CD4-positive, alpha-beta T cell treated with Interleukin-4 for 1 hour (primary cell): ENCODE data around the gene PSMC5.
A peak's percentile ranks its signal among the peaks of the same experiment; 100 is the strongest.
"Not testable (repeated sequence)": the region's sequence is repeated elsewhere in the genome, so short reads cannot be mapped to it uniquely, and the experiment has no call there.

Source experiments
- DNase-seq, 2 donors: peaks; one replicate each; pipeline ENCODE4 v3.0.0-alpha.2; 2020 to 2022

Gene PSMC5

DNA sequence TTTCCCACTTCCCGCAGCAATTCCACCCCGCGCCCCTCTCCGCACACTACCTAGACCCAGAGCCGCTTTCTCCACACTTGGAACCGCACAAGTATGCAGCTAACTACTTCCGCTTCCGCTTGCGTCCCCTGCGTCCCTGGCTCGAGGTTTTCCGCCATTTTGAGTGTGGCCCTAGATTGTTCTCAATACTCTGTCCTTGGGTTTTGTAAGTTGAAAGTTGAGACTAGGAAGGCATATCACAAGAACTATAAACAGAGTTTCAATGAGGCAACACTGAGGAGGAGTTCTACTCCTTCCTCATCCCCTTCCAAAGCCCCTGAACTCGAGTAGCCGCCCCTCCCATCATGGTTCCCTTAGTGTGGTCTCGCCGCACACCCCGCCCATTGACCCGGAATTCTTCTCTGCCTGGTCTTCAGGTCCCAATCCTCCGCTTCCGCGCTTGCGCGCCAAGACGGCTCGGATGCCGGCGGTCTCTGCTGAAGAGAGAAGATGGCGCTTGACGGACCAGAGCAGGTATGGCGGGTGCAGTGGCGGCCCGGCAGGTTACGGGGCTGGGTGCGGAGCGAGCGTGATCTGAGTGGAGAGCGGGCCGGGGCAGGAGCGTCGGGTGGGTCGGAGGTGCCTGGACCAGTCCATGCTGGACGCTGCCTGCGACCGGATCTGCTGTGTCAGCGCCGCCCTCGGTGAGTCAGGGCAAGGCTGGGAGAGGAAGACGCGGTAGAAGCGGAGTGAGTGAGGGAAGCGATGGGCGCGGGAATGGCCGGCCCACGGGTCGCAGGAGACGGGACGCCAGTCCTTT lies at the start of gene PSMC5, which contains the start of gene FTSJ3:
TSS of gene PSMC5 (plus strand) at position 430 of the 799 bp plus-strand sequence. CDS start at position 490, 60 bp downstream.
TSS of gene FTSJ3 (minus strand) at position 662 of the 799 bp plus-strand sequence. CDS start 761 bp downstream, outside the sequence.
- DNase-seq, result peak; percentile 96

DNA sequence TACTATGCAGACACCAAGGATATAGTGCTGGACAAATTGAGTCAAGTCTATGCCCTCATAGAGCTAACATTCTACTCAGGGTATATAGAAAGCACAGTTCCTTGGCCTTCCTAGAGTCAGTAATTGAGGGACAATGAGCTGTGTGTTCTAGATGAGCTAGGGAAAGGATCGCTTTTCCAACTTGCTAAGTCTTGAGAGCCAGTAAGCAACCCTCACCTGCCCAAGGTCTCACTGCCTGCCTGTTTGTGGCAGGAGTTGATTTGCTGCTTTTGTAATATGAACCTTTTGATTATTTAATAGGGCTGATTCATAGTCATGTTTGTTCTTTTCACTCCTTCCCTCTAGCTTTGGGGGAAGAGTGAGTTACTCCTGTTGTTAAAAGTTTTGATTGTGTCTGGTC lies 46.7 kb upstream of the PSMC5 start:
- no peak for DNase-seq

DNA sequence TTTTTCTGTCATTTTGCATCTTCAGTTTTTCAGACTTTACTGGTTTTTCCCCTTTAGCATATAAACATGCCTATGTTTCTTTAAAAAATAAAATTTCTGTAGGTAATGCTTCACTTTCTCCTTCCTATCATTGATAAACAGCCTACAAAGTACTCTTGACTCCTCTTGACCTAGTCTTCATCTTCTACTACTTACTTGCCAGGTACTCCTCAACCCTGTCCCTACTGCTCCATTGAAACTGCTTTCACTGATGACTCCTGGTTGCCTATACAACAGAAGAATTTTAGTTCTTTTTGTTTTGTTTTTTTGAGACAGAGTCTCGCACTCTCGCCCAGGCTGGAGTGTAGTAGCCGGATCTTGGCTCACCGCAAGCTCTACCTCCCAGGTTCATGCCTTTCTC lies 46.3 kb upstream of the PSMC5 start:
- DNase-seq, result no peak

DNA sequence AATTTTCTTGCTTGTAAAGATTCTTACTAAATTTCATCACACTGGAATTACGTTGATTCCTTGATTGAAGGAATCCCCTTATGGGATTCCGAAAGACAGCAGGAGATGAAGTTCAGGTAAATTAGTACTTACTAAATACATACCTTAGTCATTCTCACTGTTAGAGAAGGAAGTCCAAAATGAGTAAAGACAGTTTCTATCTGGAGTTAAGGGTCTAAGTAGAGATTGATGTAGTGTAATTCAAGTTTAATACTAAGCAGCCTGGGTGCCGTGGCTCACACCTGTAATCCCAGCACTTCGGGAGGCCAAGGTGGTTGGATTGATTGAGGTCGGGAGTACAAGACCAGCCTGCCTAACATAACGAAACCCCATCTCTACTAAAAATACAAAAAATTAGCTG lies 43.7 kb upstream of the PSMC5 start:
- no peak for DNase-seq

DNA sequence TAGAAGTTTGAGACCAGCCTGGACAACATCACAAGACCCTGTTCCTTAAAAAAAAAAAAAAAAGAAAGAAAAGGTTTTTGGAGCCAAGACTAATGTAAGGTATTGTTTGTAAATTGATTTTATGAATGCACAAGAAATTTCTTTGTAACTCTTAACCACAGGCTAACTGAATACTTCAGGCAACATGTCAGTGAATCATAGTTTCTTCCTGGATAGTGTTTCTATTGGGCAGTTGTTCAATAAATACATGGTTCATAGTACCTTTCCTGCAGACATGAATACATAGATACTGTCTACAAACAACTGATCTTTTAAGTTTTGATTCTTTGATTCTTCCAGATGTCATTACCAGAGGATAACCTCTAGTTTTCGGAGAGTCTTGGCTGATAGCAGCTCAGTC lies 41.7 kb upstream of the PSMC5 start:
- DNase-seq, result no peak

DNA sequence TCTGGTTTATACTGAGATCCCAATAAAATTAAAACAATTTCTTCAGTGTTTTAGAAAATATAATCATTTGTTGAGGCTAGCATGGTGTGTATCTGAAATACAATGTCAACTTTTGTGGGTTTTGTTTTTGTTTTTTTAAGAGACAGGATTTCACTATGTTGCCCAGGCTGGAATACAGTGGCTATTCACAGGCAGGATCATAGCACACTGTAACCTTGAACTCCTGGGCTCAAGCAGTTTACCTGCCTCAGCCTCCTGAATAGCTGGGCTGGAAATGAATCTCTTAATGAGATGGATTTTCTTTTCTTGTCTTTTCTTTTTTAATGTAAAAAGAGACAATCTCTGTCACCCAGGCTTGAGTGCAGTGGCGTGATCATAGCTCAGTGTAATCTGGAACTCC lies 41.1 kb upstream of the PSMC5 start:
- no peak for DNase-seq

DNA sequence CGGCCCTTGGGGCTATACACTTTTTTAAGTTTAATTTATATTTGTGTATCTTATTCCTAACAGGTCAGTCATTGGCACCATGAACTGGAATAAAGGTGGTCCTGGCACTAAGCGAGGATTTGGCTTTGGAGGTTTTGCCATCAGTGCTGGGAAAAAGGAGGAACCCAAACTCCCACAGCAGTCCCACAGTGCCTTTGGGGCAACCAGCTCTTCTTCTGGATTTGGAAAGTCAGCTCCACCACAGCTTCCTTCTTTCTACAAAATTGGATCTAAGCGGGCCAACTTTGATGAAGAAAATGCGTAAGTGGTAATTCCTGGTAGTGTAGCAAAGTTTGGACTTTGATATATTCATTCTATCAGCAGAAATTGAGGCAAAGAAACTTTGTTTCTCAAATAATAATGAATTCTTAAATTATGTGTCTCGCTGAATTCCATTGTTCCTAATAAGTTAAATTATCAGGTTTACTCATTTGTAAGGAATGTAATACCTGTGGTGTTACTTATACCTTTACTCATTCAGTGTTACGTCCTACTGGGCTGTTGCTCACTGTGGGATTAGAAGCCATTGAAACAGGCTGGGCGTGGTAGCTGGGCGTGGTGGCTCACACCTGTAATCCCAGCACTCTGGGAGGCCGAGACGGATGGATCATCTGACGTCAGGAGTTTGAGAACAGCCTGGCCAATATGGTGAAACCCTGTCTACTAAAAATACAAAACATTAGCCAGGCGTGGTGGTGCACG lies 40.1 kb upstream of the PSMC5 start:
- DNase-seq, result no peak

DNA sequence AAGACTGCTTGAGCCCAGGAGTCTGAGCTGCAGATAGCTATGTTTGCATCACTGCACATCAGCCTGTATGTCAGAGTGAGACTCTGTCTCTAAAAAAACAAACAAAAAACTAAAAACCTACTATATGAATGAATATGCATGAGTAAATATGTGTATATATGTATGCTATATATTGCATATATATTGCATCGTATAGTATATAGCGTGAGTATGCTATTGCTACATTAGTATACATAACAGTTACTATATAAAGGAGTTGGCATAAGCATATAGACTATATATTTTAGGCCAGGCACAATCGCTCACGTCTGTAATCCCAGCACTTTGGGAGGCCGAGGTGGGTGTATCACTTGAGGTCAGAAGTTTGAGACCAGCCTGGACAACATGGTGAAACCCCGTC lies 37.2 kb upstream of the PSMC5 start:
- DNase-seq, result no peak

DNA sequence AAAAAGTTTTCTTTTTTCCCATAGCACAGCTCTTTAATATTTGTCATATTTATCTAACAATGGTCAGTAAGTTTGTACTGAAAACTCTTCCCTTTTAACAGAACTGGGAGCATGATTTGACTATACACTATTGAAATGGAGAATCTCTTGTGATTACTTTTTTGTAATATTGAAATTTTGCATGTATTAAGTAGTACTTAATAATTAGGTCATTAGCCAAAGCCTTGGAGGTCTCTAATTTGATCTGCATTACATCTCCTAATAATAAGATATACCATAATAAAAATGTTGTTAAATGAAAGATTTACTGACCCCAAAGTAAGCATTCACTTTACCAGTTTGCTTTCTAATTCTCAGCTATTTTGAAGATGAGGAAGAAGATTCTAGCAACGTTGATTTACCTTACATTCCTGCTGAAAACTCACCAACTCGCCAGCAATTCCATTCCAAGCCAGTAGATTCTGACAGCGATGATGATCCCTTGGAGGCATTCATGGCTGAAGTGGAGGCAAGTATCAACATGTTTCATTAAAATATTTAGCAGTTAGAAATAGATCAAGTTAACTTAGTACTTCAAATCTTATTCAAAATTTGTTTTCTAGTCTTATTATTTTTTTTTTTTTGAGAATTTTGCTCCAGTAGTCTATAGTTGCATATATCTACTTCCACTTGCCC lies 35.0 kb upstream of the PSMC5 start:
- no peak for DNase-seq

DNA sequence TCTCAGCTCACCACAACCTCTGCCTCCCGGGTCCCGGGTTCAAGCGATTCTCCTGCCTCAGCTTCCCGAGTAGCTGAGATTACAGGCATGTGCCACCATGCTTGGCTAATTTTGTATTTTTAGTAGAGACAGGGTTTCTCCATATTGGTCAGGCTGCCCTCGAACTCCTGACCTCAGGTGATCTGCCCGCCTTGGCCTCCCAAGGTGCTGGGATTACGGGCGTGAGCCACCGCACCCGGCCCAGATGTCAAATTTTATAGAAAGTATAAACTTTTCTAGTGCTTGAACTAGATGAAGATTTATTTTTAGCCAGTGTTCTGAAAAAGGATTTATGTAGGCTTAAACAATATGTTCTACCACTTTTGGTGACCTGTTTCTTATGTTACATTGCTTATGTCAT lies 30.9 kb upstream of the PSMC5 start:
- not testable (repeated sequence) for DNase-seq

DNA sequence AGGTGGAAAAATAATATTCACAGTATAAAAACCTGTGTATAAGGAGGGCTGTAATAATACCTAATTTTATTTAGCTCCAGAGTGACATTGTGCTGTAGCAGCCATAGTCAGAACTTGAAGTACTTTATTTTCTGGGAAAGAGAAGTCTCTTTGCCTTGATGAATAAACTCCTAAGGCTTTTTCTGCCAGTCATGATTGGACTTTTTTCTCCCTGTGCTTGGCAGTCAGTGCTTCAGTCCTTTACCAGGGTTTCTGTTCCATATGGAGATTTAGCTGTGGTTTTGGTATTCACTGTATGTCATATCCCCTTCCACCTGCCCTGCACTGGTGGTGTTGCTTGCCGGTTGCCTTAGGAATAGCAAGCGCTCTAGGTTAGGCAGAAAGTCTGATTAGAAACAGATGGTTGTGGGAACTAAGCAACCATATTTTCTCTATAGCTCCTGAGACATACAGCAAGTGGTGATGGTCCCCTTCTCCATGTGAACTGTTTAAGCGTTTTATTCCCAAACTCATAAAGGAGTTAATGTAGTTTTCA lies 28.6 kb upstream of the PSMC5 start:
- no peak for DNase-seq

DNA sequence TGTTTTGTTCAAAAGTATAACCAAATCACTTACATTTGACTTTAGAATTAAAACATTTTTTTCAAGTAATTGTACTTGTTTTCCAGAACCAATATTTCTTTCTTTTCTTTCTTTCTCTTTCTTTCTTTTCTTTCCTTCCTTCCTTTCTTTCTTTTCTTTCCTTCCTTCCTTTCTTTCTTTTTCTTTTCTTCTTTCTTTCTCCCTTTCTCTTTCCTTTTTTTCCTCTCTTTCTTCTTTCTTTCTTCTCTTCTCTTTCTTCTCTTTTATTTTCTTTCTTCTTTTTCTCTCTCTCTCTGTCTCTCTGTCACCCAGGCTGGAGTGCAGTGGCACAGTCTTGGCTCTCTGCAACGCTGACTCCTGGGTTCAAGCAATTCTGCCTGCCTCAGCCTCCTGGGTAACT lies 26.4 kb upstream of the PSMC5 start:
- DNase-seq, result no peak

DNA sequence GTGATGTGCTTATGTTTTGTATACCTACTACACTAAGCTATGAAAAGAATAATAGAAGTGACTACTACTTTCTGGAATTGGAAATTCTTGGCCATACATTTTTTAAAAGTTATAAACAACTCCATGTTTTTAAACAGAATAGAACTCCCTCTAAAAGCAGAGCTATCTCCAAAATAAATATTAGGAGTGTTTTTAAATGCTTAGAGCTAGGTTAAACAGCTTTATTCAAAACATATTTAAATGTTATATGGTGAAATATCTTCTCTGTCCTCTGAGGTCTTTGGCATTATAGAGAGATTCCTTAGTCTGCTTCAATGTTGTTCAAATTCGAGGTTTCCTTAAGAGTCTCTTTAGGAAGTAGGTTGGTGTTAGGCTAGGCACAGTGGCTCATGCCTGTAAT lies 22.9 kb upstream of the PSMC5 start:
- DNase-seq, result no peak

DNA sequence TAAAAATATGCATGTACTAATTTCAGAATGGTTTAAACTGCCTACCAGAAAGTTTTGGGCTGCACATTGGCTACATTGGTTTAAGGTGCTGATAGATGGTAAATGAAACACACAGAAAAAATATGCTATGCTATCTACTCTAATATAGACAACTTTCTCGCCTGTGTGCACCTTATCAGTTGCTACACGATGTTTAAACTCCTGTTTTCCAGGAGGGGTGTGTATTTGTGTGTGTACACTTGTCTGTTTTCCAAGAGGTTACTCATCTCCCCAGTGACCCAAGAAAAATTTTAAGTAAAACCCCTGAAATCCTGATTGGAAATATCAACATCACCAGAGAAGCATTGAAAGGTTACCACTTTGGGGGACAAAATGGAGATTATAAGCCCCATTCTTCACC lies 21.6 kb upstream of the PSMC5 start:
- no peak for DNase-seq

DNA sequence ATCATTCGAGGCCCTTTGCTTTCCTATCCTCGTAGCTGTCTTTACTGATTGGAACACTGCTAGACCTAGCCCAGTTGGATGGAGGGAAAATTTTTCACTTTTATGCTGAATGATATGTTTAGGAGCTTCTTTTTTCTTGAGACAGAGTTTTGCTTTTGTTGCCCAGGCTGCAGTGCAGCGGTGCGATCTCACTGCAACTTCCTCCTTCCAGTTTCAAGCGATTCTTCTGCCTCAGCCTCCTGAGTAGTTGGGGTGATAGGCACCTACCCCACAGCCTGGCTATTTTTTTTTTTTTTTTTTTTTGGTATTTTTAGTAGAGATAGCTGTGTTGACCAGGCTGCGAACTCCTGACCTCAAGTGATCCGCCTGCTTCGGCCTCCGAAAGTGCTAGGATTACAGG lies 17.3 kb upstream of the PSMC5 start:
- DNase-seq, result no peak

DNA sequence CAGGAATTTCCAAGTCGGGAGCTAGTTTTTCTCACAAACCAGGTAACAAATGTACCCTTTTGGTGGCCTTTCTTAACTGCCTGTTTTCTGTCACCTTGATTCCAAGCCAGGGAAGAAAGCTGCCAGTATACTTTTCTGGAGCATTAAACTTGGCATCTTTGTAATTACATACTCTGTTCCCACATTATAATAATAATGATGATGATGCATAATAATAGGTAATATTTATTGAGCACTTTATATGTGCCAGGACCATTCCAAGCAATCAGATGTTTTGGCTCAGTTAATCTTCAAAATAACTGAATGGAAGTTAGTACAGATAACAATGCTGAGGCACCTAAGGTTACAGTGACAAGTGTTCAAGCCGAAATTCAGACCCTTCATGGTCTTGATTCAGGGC lies 11.1 kb upstream of the PSMC5 start:
- no peak for DNase-seq

DNA sequence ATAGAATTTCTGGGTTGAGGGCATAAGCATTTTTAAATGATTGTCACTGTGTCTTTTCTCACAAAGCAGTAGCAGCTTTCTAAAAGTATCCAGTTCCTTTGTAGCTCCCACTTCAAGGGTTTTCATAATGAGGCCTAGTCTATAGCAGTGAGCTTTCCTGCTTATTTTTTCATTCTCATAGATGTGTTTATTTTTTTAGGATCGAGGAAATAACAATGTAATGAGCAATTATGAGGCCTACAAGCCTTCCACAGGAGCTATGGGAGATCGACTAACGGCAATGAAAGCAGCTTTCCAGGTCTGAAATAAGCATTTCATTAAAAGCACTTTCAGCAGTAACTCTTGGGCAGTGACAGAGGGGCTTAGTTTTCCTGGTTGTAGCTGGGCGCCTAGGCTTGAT lies 10.6 kb upstream of the PSMC5 start:
- DNase-seq, result no peak

DNA sequence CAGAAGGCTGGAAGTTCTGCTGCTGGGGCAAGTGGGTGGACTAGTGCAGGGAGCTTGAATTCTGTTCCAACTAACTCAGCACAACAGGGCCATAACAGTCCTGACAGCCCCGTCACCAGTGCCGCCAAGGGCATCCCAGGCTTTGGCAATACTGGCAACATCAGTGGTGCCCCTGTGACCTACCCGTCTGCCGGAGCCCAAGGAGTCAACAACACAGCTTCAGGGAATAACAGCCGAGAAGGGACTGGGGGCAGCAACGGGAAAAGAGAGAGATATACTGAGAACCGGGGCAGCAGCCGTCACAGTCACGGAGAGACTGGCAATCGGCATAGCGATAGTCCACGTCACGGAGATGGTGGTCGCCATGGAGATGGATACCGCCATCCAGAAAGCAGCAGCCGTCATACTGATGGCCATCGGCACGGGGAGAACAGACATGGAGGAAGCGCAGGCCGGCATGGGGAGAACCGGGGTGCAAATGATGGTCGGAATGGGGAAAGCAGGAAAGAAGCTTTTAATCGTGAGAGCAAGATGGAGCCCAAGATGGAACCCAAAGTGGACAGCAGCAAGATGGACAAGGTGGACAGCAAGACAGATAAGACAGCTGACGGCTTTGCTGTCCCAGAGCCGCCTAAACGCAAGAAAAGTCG lies 9.4 kb upstream of the PSMC5 start:
- DNase-seq, result no peak

DNA sequence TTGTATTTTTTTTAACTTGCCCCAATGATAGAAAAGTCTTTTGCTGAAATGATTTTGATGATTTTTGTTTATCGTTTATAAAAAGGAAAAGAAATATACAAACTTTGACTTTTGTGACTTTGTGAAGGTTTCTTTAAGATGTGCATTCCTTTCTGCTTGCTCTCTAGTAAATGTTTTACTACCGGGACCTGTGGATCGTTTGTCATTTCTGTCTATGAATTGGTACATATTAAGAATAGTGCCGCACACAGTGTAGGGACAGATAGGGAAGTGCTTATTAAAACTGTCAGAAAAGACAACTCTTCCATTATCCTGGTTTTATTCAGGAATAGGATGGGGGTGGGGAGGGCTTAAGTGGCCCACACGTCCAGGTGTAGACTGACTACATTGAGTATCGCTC lies 8.1 kb upstream of the PSMC5 start:
- no peak for DNase-seq

DNA sequence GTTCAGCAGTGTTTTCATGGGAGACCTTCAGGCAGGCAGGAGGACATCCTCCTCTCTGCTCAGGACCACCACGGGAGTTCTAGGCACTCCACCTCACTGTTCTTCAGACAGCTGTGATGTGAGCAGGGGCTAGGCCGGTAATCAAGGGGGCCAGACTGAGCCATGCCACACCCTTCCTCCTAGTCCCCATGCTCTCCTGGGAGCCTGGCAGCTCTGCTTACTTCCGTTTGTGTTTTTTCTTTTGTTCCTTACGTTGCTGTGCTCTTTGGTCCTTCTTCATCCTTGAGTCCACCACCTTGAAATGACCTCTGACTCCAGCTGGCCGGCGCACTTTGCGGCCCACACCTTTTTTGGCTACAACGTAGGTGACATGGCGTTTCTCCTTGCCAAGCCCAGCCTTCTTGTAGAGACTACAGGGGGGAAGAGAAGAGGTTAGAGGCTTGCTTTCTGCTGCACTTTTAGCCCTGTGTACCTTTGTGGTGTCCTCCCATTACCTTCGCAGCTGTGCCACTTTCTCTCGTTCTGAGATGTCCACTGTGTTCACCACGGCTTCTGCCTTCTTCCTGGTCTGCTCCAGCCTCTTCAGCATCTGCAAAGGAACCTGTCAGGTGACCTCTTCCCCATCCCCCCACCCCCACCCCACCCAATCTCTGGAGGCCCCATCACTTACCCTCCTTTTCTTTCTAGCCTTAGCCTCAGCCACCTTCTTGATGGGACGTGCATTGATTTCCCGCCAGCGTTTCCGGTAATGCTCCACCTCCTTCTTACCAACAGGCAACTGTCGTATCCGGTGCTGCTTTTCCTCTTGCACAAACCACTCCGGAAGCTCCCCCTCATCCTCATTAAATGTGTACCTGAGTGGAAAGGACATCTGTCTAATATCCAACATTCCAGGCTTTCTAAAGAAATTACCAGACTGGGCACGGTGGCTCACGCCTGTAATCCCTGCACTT lies 7.4 kb upstream of the PSMC5 start:
- no peak for DNase-seq

DNA sequence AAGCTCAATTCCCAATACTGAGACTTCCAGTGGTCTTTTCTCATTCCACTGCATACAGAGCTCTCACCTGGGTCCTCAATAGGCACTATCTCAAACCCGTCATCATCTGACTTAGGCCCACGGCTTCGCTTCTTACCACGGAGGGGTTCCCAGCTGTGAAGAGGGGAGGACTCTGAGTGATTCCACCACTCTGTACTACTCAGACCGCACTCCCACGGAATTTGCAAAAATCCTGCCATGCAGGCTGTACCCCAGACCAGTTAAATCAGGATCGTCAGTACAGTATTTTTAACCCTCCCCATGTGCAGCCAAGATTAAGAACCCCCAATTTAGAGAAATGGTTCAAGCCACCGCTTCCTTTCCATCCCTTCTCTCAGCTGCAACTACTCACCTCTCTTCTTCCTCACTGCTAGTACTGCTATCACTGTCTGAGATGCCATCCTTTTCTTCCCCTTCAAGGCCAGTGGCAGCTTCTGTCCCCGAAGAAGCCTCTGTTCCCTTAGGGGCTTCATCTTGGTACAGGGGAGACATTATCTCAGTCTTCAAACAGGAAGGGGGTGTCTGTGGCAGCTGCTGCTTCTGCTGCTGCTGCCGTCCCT lies 6.2 kb upstream of the PSMC5 start:
- DNase-seq, result no peak
